ENCODE measurements around the gene P2RY12.

The P2RY12 gene

DNA sequence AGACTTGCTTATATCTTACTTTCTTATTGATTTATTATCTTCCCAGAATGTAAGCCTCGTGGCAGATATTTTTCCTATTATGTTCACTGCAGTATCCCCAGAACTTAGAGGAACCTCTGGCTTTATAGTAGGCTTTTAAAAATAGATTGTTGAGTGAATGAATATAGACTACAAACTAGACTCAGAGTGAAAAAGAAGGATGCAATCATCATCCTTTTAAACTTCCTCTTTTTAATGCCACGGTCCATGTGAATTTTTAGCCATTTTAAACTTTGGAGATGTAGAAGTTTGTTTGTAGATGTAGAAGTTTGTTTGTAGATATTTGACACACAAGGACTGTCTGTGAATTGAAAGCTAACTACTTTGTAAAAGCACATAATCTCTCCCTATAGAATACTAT lies 7.2 kb upstream of the P2RY12 start:
- no peak for ATAC-seq (ENCODE audit: low read depth)
- Histone ChIP-seq H3K27ac (ENCODE audit: poor library complexity, severe bottlenecking) (no peak overlapping the region), H3K36me3 (ENCODE audit: low read depth) (no peaks in the 10 kb centered on the region)

DNA sequence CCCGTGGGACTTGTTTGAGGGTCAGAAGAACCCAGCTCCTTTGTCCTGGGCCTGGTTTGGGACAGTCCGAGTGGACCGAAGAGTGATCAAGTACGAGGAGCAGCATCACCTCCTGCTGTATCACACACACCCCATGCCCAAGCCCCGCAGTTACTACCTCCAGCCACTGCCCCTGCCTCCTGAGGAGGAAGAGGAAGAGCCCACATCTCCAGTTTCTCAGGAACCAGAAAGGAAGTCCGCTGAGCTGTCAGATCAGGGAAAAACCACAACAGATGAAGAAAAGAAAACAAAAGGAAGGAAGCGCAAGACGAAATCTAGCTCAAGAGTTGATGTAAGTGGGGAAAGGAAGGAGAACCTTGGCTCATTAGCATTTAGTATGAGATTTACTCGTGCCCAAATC lies 3.3 kb upstream of the P2RY12 start:
- TF ChIP-seq, protein P1, sequence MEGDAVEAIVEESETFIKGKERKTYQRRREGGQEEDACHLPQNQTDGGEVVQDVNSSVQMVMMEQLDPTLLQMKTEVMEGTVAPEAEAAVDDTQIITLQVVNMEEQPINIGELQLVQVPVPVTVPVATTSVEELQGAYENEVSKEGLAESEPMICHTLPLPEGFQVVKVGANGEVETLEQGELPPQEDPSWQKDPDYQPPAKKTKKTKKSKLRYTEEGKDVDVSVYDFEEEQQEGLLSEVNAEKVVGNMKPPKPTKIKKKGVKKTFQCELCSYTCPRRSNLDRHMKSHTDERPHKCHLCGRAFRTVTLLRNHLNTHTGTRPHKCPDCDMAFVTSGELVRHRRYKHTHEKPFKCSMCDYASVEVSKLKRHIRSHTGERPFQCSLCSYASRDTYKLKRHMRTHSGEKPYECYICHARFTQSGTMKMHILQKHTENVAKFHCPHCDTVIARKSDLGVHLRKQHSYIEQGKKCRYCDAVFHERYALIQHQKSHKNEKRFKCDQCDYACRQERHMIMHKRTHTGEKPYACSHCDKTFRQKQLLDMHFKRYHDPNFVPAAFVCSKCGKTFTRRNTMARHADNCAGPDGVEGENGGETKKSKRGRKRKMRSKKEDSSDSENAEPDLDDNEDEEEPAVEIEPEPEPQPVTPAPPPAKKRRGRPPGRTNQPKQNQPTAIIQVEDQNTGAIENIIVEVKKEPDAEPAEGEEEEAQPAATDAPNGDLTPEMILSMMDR (IDR thresholded peaks at IDR 0.05; ENCODE audit: poor library complexity, severe bottlenecking): no peak
- Histone ChIP-seq H3K9me3 (ENCODE audit: severe bottlenecking) (no peaks in the 10 kb centered on the region), H3K36me3 (ENCODE audit: low read depth) (no peaks in the 10 kb centered on the region), H3K27ac (ENCODE audit: poor library complexity, severe bottlenecking) (no peak overlapping the region), H3K27me3 (ENCODE audit: insufficient read depth, poor library complexity, severe bottlenecking) (no peaks in the 10 kb centered on the region), H3K4me1 (ENCODE audit: insufficient read depth, poor library complexity, severe bottlenecking) (no peaks in the 10 kb centered on the region), H3K4me3 (ENCODE audit: severe bottlenecking) (no peak overlapping the region)
- DNase-seq (ENCODE audit: low spot score): no peak
- ATAC-seq (ENCODE audit: low read depth): no peak

More for the DNA sequence above, 7.2 kb upstream of the P2RY12 start:
- Histone ChIP-seq H3K4me3 (ENCODE audit: severe bottlenecking) (no peak overlapping the region), H3K4me1 (ENCODE audit: insufficient read depth, poor library complexity, severe bottlenecking) (peaks cover 13% of the 10 kb centered on the region), H3K9me3 (ENCODE audit: severe bottlenecking) (no peaks in the 10 kb centered on the region), H3K27me3 (ENCODE audit: insufficient read depth, poor library complexity, severe bottlenecking) (no peaks in the 10 kb centered on the region)
- TF ChIP-seq, protein P1 (IDR thresholded peaks at IDR 0.05; ENCODE audit: poor library complexity, severe bottlenecking): no peak
- no peak for DNase-seq (ENCODE audit: low spot score)

DNA sequence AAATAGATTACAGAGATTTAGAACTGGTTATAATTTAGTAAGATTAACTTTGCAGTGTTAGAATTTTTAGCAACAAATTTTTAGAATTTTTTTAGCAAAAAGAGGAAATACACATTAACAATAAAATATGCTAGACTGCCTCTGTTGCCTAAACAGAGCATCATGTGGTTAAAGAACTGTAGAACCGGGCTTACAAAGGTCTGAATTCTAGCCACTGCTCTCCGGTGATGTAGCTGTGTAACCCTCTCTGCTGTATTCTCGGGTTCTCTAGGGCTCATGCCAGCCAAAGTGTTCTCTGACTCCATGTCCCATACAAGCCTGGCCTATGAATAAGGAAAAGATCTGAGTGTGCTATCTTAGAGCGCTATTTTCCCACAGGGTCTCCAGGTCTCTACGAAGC lies 2.9 kb upstream of the P2RY12 start:
- DNase-seq (ENCODE audit: low spot score) (no peak), ATAC-seq (ENCODE audit: low read depth) (no peak)
- H3K4me3 ChIP-seq (ENCODE audit: severe bottlenecking): no peak overlapping the region
- no peak overlapping the region for H3K27ac ChIP-seq (ENCODE audit: poor library complexity, severe bottlenecking)
- H3K27me3 ChIP-seq (ENCODE audit: insufficient read depth, poor library complexity, severe bottlenecking): no peaks in the 10 kb centered on the region
- H3K36me3 ChIP-seq (ENCODE audit: low read depth): no peaks in the 10 kb centered on the region
- H3K4me1 ChIP-seq (ENCODE audit: insufficient read depth, poor library complexity, severe bottlenecking): no peaks in the 10 kb centered on the region
- H3K9me3 ChIP-seq (ENCODE audit: severe bottlenecking): no peaks in the 10 kb centered on the region
- TF ChIP-seq, protein P1 (IDR thresholded peaks at IDR 0.05; ENCODE audit: poor library complexity, severe bottlenecking): no peak

DNA sequence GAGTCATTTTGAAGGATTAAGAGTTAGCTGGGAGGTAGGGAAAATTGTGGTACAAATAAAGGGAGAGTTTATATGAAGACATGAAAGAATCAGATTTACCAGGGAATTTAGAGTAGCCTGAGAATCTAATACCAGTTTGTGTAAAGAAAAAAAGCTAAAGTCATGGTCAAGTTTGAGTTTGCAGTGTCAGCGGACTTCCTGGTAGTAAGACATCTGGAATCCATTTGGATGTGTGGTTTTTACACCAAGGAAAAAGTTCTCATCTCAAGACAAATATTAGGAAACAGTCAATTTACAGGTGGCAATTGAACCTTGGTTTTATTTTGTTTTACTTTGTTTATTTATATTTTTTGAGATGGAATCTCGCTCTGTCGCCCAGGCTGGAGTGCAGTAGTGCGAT lies 1.5 kb upstream of the P2RY12 start:
- TF ChIP-seq, protein P1 (IDR thresholded peaks at IDR 0.05; ENCODE audit: poor library complexity, severe bottlenecking): no peak
- Histone ChIP-seq H3K27ac (ENCODE audit: poor library complexity, severe bottlenecking) (no peak overlapping the region), H3K4me3 (ENCODE audit: severe bottlenecking) (no peak overlapping the region), H3K4me1 (ENCODE audit: insufficient read depth, poor library complexity, severe bottlenecking) (no peaks in the 10 kb centered on the region), H3K9me3 (ENCODE audit: severe bottlenecking) (no peaks in the 10 kb centered on the region), H3K36me3 (ENCODE audit: low read depth) (no peaks in the 10 kb centered on the region), H3K27me3 (ENCODE audit: insufficient read depth, poor library complexity, severe bottlenecking) (no peaks in the 10 kb centered on the region)
- ATAC-seq (ENCODE audit: low read depth) (no peak), DNase-seq (ENCODE audit: low spot score) (no peak)

DNA sequence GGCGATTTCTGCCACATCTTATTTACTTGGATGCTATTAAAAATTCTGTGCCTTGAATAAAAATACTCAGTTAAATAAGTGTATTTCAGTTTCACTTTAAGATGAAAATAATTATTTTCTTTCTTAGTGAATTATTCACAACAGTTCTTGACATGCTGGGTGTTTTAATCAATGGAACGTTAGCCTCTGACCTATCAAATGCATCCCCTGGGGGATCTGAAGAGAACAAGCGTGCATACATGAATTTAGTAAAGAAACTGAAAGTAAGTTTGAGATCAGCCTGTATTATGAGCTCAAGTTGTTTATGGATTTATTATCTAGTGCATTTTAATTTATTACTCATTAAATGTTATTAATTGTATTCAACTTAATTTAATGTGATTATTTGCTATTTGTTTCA lies 597 bp downstream of the P2RY12 start:
- TF ChIP-seq, protein P1 (IDR thresholded peaks at IDR 0.05; ENCODE audit: poor library complexity, severe bottlenecking): no peak
- Histone ChIP-seq H3K4me1 (ENCODE audit: insufficient read depth, poor library complexity, severe bottlenecking) (no peaks in the 10 kb centered on the region), H3K36me3 (ENCODE audit: low read depth) (no peaks in the 10 kb centered on the region), H3K4me3 (ENCODE audit: severe bottlenecking) (no peak overlapping the region), H3K27ac (ENCODE audit: poor library complexity, severe bottlenecking) (no peak overlapping the region), H3K27me3 (ENCODE audit: insufficient read depth, poor library complexity, severe bottlenecking) (no peaks in the 10 kb centered on the region), H3K9me3 (ENCODE audit: severe bottlenecking) (no peaks in the 10 kb centered on the region)
- ATAC-seq (ENCODE audit: low read depth): no peak
- no peak for DNase-seq (ENCODE audit: low spot score)
